T-helper 1 cell treated with Interleukin-12 subunit alpha and Interleukin-12 subunit beta and Interleukin-4 antibody, amounts not matched to agents 30 μg/mL and 1 μg/mL, for 36 hours (primary cell): Measurements from ENCODE around the gene ASB9.
A peak's percentile ranks its signal among the peaks of the same experiment; 100 is the strongest.
"Not testable (repeated sequence)": the region's sequence is repeated elsewhere in the genome, so short reads cannot be mapped to it uniquely, and the experiment has no call there.

Experiments used
- H3K27ac Mint-ChIP-seq: one replicate; pipeline ENCODE4 v1.8.0; 2021; ENCODE audit warnings: mild to moderate bottlenecking, mixed read lengths
- H3K27me3 Mint-ChIP-seq: one replicate; pipeline ENCODE4 v1.8.0; 2021; ENCODE audit warnings: low read depth, mixed read lengths
- H3K36me3 Mint-ChIP-seq: one replicate; pipeline ENCODE4 v1.8.0; 2021; ENCODE audit warnings: low read depth, mixed read lengths
- H3K4me1 Mint-ChIP-seq: one replicate; pipeline ENCODE4 v1.8.0; 2021; ENCODE audit warnings: low read depth, mixed read lengths
- H3K4me3 Mint-ChIP-seq: one replicate; pipeline ENCODE4 v1.8.0; 2021; ENCODE audit warnings: mild to moderate bottlenecking, moderate library complexity, mixed read lengths
- H3K9me3 Mint-ChIP-seq: one replicate; pipeline ENCODE4 v1.8.0; 2021; ENCODE audit warnings: mixed read lengths

Gene ASB9, protein sequence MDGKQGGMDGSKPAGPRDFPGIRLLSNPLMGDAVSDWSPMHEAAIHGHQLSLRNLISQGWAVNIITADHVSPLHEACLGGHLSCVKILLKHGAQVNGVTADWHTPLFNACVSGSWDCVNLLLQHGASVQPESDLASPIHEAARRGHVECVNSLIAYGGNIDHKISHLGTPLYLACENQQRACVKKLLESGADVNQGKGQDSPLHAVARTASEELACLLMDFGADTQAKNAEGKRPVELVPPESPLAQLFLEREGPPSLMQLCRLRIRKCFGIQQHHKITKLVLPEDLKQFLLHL

DNA sequence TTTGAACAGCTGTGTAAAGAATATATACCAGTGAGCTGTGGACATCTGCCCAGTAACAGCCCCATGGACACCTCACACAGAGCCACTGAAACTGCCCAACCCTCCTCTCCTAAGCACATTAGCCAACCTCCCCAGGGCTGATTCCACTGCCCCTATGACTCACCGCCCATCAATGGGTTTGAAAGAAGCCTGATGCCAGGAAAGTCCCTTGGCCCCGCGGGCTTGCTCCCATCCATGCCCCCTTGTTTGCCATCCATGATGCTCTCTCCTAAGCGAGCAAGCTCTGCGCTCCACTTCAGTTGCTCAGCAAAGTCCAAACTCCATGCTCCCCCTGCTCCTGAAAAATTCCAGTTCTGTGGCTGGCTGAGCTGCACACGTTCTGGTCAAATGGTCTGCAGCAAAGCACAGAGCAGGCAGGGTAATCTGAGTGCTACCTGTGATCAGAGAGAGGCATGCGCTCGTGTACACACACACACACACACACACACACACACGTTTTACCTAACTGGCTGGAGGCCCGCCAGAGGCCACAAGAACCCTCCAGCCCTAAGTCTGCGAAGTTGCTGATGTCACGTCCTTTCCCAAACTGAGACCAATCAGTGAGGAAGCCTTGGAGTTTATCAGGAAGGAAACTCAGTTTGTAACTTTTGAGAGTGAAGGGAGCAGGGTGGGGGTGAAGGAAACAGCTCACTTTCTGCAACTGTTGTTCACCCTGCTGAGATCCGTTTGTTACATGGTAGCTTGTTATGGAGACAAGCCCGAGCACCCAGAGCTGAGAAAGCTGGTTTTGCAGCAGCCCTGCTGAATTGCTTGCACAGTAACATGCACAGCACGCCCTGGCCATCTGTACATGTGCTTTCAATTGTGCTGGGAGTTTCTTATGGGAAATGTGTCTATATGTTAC is at the start of gene ASB9:
Gene ASB9, minus strand, starts transcription at position 466 of the 904 bp plus-strand sequence. Its CDS starts 209 bp downstream, at position 257.
- peak within 1 kb of the TSS; percentile 59 for H3K4me3 Mint-ChIP-seq
- no peaks in the 10 kb centered on the region for H3K36me3 Mint-ChIP-seq
- H3K27ac Mint-ChIP-seq, result no peak within 1 kb of the TSS
- no peaks in the 10 kb centered on the region for H3K27me3 Mint-ChIP-seq
- no peaks in the 10 kb centered on the region for H3K9me3 Mint-ChIP-seq
- peaks cover 5% of the 10 kb centered on the region for H3K4me1 Mint-ChIP-seq

DNA sequence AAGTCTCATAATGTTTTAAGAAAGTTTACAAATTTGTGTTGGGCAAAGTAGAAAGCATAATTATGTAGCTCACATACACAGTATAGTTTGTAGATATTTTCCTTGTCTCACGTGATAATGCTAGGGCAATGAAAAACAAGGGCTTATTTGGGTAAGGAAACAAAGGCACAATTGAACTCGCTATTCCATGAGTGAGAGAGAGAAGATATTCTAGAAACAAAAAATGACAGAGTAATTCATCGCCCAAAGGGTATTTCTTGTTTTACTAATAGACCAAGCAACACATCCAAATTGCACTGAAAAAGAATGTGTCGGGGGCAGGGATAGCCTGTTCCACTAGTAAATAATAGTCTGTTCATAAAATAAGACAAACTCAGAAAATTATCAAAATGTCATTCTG is 49.2 kb upstream of the ASB9 start:
- Mint-ChIP-seq H3K27ac (no peak overlapping the region), H3K36me3 (peaks cover 7% of the 10 kb centered on the region), H3K9me3 (no peaks in the 10 kb centered on the region), H3K4me3 (no peak overlapping the region), H3K4me1 (no peaks in the 10 kb centered on the region), H3K27me3 (no peaks in the 10 kb centered on the region)

DNA sequence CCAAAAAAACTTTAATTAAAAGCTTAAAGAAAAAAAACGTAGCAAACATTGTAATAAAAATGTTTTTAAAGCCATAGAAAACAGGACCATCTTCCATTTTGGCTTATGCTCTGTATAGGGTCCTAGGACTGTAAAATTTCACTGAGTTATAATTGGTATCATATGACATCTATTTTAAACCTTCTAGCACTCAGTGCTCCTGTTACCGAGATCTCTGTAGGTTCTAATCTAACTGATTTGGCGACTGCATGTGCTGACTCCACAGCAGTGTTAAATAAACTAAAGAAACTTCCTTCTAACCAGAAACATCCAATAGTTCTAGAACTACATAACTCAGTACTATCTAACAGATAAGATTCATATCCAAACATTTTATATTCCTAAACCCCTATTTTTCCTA is 45.6 kb upstream of the ASB9 start, which contains the start of gene ASB11:
Gene ASB11, minus strand, starts transcription at position 132 of the 400 bp plus-strand sequence. Its CDS starts 35 bp downstream, at position 97.
- Mint-ChIP-seq H3K27me3 (no peaks in the 10 kb centered on the region), H3K4me1 (no peaks in the 10 kb centered on the region), H3K36me3 (peaks cover 7% of the 10 kb centered on the region), H3K27ac (no peak within 1 kb of the TSS), H3K9me3 (no peaks in the 10 kb centered on the region), H3K4me3 (no peak within 1 kb of the TSS)

DNA sequence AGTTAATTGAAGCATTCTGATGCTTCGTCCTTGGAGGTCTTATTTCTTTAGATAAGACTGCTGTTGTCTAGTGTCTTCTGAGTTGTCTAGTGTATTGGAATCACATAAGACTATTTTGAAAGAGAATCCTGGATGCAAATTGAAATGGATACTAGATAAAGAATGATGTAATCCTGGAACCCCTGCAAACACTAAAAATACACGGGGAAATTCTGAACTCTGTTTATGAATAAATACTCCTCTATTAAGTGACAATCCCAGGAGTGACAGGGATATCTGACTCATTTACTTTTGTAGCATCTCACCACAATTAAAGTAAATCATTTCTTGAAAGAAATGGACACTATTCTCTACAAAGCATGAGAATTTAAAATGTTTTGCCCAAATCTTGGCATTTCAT is 44.6 kb upstream of the ASB9 start:
- H3K27me3 Mint-ChIP-seq, result no peaks in the 10 kb centered on the region
- H3K9me3 Mint-ChIP-seq, result no peaks in the 10 kb centered on the region
- no peak overlapping the region for H3K4me3 Mint-ChIP-seq
- no peaks in the 10 kb centered on the region for H3K4me1 Mint-ChIP-seq
- no peak overlapping the region for H3K27ac Mint-ChIP-seq
- H3K36me3 Mint-ChIP-seq, result peaks cover 4% of the 10 kb centered on the region

DNA sequence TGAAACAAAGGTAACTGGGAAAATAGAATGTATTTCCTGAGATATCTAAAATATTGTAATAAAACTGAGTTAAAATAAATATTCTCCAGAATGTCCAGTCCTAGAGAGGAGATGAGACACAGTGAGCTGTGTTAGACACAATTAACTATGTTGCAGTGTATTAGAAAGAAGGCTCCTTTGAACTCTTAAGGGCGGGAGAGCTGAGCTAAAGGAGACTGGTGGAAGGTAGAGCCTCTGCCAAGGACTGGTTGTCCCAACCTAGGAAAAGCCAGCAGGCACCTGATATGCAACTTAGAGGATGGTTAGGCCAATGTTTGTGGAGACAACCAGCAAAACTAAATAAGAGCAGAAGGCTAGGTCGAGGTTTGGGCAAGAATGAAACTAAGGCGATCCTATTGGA is 41.2 kb upstream of the ASB9 start:
- Mint-ChIP-seq H3K9me3 (no peaks in the 10 kb centered on the region), H3K36me3 (no peaks in the 10 kb centered on the region), H3K4me3 (no peak overlapping the region), H3K4me1 (no peaks in the 10 kb centered on the region), H3K27ac (no peak overlapping the region), H3K27me3 (no peaks in the 10 kb centered on the region)

DNA sequence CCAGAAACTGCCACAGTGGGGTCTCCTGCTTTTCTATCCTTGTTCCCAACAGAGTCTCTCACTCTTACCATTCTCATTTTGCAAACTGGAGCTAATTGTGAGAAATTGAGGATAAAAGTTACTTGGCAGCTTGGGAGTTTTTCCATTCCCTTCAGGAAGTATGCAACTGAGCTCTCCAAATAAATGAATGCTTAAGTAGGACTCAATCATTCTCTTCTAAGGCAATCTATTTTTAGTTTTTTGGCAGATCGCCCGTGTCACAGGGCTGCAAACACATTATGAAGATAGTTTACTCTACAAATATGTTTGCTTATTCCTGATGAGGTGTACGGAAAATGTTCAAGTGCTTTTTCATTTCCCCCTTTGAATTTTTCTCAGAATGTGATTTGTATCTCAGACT is 40.2 kb upstream of the ASB9 start:
- no peak overlapping the region for H3K4me3 Mint-ChIP-seq
- no peaks in the 10 kb centered on the region for H3K36me3 Mint-ChIP-seq
- no peaks in the 10 kb centered on the region for H3K9me3 Mint-ChIP-seq
- H3K27me3 Mint-ChIP-seq, result no peaks in the 10 kb centered on the region
- no peak overlapping the region for H3K27ac Mint-ChIP-seq
- H3K4me1 Mint-ChIP-seq, result no peaks in the 10 kb centered on the region

DNA sequence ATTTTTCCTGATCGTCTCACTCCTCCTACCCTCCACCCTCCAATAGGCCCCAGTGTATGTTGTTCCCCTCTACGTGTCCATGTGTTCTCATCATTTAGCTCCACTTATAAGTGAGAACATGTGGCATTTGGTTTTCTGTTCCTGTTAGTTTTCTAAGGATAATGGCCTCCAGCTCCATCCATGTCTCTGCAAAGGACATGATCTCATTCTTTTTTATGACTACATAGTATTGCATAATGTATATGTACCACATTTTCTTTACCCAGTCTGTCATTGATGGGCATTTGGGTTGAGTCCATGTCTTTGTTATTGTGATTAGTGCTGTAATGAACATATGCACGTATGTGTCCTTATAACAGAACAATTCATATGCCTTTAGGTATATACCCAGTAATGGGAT is 36.0 kb upstream of the ASB9 start:
- H3K27me3 Mint-ChIP-seq, H3K9me3 Mint-ChIP-seq, H3K4me1 Mint-ChIP-seq: not testable (repeated sequence)

DNA sequence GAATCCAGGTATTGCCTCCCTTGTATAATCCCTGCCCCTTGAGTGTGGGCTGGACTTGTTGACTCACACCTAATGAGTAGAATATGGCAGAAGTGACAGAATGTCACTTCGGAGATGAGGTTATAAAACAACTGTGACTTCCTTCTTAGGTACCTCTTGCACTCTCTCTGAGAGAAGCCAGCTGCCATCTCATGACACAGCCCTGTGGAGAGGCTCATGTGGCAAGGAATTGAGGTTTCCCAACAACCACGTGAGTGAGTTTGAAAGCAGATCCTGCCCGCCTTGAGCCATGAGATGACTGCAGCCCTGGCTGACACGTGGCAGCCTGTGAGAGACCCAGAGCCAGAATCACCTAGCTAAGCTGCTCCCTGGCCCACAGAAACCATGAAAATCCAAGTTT is 32.0 kb upstream of the ASB9 start:
- H3K27ac Mint-ChIP-seq, result no peak overlapping the region
- no peak overlapping the region for H3K4me3 Mint-ChIP-seq
- H3K4me1 Mint-ChIP-seq, result peaks cover 13% of the 10 kb centered on the region
- no peaks in the 10 kb centered on the region for H3K9me3 Mint-ChIP-seq
- no peaks in the 10 kb centered on the region for H3K27me3 Mint-ChIP-seq
- no peaks in the 10 kb centered on the region for H3K36me3 Mint-ChIP-seq

More for the DNA sequence above, 36.0 kb upstream of the ASB9 start:
- H3K36me3 Mint-ChIP-seq, H3K4me3 Mint-ChIP-seq, H3K27ac Mint-ChIP-seq: not testable (repeated sequence)

DNA sequence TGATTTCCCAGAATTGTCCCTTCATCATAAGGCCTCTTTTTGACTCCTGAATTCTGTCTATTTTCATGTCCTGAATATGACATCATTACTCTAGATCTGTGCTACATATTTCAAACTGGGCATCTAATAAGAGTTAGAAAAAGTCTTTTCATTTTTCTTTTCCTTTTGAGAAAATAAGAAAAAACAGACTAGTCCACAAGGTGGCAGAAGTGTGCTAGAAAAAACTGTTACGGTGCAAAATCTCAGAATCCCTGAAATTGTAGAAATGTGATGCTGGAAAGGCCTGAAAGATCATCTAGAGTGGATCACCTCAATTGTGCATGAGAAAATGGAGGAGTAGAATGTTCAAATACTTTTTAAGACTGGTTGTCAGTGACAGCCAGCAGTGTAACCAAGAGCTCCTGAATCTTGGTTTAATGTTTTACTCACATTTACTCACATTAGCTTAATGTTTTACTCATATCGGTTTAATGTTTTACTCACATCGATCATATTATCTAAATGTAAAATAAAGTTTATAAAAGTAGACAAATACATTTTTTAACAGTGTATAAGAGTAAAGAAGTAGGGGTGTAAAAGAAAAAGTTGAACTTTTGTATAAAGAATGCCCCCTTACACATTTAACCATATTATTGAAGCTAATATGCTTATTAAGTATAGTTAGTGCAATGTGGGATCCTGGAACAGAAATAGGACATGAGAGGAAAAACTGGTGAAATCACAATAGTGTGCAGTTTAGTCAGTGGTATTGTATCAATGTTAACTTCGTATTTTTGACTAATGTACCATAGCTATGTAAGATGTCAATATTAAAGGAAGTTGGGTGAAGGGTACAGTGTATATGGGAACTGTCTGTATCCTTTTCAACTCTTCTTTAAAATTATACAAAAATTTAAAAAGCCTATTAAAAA is 30.3 kb upstream of the ASB9 start:
- H3K4me3 Mint-ChIP-seq, result no peak overlapping the region
- no peaks in the 10 kb centered on the region for H3K36me3 Mint-ChIP-seq
- H3K27me3 Mint-ChIP-seq, result no peaks in the 10 kb centered on the region
- H3K4me1 Mint-ChIP-seq, result peaks cover 13% of the 10 kb centered on the region
- H3K9me3 Mint-ChIP-seq, result no peaks in the 10 kb centered on the region
- no peak overlapping the region for H3K27ac Mint-ChIP-seq

DNA sequence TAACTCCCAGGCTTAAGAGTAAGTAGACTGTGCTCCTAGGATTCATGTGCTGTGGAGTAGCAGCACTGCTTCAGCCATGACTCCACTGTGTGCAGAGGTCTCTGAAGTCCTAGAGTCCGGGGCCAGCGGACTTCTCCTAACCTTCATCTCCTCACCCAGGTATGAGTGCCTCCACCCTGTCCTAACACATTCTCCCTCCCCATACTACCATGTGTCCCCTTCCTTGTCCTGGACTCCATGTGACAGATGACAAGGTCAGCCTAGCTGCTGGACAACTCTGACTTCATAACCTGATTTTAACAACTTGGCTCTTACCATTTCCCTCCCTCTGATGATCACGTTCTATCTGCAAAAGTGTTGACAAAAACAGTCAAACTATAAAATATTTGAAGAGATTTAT is 28.9 kb upstream of the ASB9 start:
- H3K27me3 Mint-ChIP-seq, result no peaks in the 10 kb centered on the region
- H3K4me1 Mint-ChIP-seq, result peaks cover 13% of the 10 kb centered on the region
- no peaks in the 10 kb centered on the region for H3K9me3 Mint-ChIP-seq
- no peaks in the 10 kb centered on the region for H3K36me3 Mint-ChIP-seq
- no peak overlapping the region for H3K27ac Mint-ChIP-seq
- H3K4me3 Mint-ChIP-seq, result no peak overlapping the region

DNA sequence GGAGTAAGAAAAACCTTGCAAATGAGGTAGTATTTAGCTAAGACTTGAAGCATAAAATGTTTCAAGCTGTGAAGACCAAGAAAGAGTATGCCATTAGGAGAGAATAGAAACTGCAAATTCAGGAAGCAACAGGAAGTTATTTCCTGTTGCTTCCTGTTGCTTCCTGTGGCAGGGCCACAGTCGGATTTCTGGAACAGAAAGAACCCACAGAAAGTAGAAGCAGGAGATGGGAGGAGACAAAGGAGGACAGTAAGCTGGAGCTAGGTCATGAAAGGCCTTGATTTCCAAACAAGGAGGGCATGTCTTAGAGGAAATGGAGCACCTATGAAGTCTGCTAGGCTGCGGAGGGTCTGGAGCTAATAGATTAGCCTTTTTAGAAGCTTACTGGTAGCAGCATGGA is 28.3 kb upstream of the ASB9 start:
- Mint-ChIP-seq H3K9me3 (no peaks in the 10 kb centered on the region), H3K27ac (no peak overlapping the region), H3K4me3 (no peak overlapping the region)

DNA sequence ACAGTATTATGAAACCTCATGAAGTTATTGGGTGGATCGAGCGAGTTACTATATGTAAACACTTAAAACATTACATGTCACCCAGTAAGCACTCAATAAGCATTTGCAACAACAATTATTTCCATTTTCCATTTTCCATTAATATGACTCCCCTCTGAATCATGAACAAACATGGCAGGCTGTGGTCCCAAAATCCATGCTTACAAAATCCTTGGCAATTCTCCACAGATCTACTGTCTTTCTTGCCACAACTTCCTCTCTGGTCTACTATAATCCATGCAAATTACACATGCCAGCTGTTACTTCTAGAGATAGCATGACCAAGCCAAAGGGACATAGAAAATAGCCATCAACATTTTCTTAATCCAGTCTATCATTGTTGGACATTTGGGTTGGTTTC is 23.6 kb upstream of the ASB9 start:
- H3K36me3 Mint-ChIP-seq, result no peaks in the 10 kb centered on the region
- H3K27me3 Mint-ChIP-seq, result no peaks in the 10 kb centered on the region
- peaks cover 5% of the 10 kb centered on the region for H3K4me1 Mint-ChIP-seq
- H3K9me3 Mint-ChIP-seq, result no peaks in the 10 kb centered on the region
- no peak overlapping the region for H3K27ac Mint-ChIP-seq
- no peak overlapping the region for H3K4me3 Mint-ChIP-seq

More for the DNA sequence above, 28.3 kb upstream of the ASB9 start:
- no peaks in the 10 kb centered on the region for H3K27me3 Mint-ChIP-seq
- peaks cover 13% of the 10 kb centered on the region for H3K4me1 Mint-ChIP-seq
- H3K36me3 Mint-ChIP-seq, result no peaks in the 10 kb centered on the region

DNA sequence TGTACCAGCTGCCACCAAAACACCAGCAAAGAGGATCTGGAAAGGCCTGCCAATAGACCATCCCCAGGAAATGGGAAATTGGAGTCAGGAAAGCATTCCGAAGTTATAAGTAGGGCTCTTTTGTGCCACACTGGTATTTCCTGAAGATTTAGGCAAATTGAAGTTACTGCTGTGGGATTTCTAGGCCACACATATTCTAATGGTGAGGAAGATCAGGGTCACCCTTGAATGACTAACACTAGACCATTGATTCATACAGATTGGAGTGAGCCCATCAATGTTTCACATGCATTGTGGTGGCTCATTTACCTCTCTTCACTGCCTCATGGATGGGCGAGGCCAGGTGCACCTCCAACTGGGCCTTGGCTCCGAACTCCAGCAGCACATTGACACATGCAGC is 23.0 kb upstream of the ASB9 start:
- no peaks in the 10 kb centered on the region for H3K9me3 Mint-ChIP-seq
- H3K4me1 Mint-ChIP-seq, result peaks cover 3% of the 10 kb centered on the region
- H3K27me3 Mint-ChIP-seq, result no peaks in the 10 kb centered on the region
- H3K4me3 Mint-ChIP-seq, result no peak overlapping the region
- no peaks in the 10 kb centered on the region for H3K36me3 Mint-ChIP-seq
- no peak overlapping the region for H3K27ac Mint-ChIP-seq

DNA sequence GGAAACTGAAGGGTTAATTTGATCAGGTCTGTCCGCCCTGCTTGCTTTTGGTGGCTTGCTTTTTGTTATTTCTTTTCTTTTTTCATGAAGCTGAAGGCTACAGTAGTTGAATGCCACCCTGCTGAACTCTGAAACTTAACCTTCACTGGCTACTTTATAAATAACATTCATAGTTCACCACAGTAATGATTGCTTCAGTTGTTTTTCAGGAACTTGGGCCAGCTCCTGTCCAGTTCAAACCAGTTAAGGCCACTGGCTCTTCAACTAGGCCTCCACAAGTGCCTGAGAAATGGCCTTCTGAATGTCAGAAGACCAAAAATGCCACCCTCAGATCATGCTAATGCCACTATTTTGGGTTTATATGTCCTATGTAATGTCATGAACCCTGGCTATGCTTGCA is 7.7 kb upstream of the ASB9 start:
- H3K27ac Mint-ChIP-seq, result no peak overlapping the region
- peaks cover 3% of the 10 kb centered on the region for H3K27me3 Mint-ChIP-seq
- H3K36me3 Mint-ChIP-seq, result no peaks in the 10 kb centered on the region
- H3K4me3 Mint-ChIP-seq, result no peak overlapping the region
- H3K9me3 Mint-ChIP-seq, result no peaks in the 10 kb centered on the region
- no peaks in the 10 kb centered on the region for H3K4me1 Mint-ChIP-seq
